PC-9 (cell line): ENCODE results near the gene GABPB1. TPM values are rescaled to one million over a fixed set of nuclear protein-coding genes. Genes with fewer than 3 reads are reported as not detected.
"Not testable (repeated sequence)": the region's sequence is repeated elsewhere in the genome, so short reads cannot be mapped to it uniquely, and the experiment has no call there.

Experiments used
- BruUV-seq: library from RNA; stranded (reverse); fragments of 400-500 nt; replicated peaks from 2 replicates; lab custom pipeline; 2021; lab: Mats Ljungman, UMichigan
- CTCF ChIA-PET: fragments of 300-600 bp; sonication (Branson Sonifier 250); formaldehyde crosslinking; loops from one replicate; lab custom pipeline; 2022; ENCODE audit warnings: antibody characterized with exemption; lab: Charles Lee
- POLR2A ChIA-PET: fragments of 300-600 bp; sonication (Branson Sonifier 250); formaldehyde crosslinking; loops from one replicate; lab custom pipeline; 2022; ENCODE audit warnings: antibody characterized with exemption; ENCODE audit not compliant: unreplicated experiment; lab: Charles Lee
- DNase-seq, 2 experiments: peaks; one replicate each; pipeline versions ENCODE4 v3.0.0 to v3.0.0-alpha.2; 2015 to 2022; ENCODE audit warnings: mixed read lengths in 1 of 2
- H2AFZ ChIP-seq: fragments of 200-600 bp; sonication (generic); 2 replicates; pipeline ENCODE4 v1.8.1; 2017; ENCODE audit warnings: antibody characterized with exemption
- H3F3A ChIP-seq: fragments of 200-600 bp; sonication (generic); 2 replicates; pipeline ENCODE4 v1.8.1; 2017; ENCODE audit warnings: antibody characterized with exemption, mild to moderate bottlenecking, low read depth; ENCODE audit not compliant: insufficient read depth
- H3K27ac ChIP-seq: fragments of 200-600 bp; sonication (generic); 2 replicates; pipeline ENCODE4 v1.6.1; 2016; ENCODE audit warnings: mixed run types
- H3K27me3 ChIP-seq: fragments of 200-600 bp; sonication (generic); 2 replicates; pipeline ENCODE4 v1.6.1; 2016; ENCODE audit warnings: low read depth, mixed run types; ENCODE audit not compliant: insufficient read depth
- H3K36me3 ChIP-seq: fragments of 200-600 bp; sonication (generic); 2 replicates; pipeline ENCODE4 v1.6.1; 2016; ENCODE audit warnings: low read depth, mixed run types
- H3K4me1 ChIP-seq: fragments of 200-600 bp; sonication (generic); replicated peaks from 2 replicates; pipeline ENCODE4 v1.6.1; 2016; ENCODE audit warnings: mixed run types; ENCODE audit not compliant: insufficient read depth
- H3K4me2 ChIP-seq: fragments of 200-600 bp; sonication (generic); 2 replicates; pipeline ENCODE4 v1.6.1; 2017; ENCODE audit warnings: mixed run types
- H3K4me3 ChIP-seq: fragments of 200-600 bp; sonication (generic); 2 replicates; pipeline ENCODE4 v1.6.1; 2016; ENCODE audit warnings: mixed run types
- H3K79me2 ChIP-seq: fragments of 200-600 bp; sonication (generic); 2 replicates; pipeline ENCODE4 v1.6.1; 2017; ENCODE audit warnings: low read depth, mixed run types
- H3K9me2 ChIP-seq: fragments of 200-600 bp; sonication (generic); 2 replicates; pipeline ENCODE4 v1.8.1; 2017; ENCODE audit warnings: mild to moderate bottlenecking; ENCODE audit not compliant: insufficient read depth
- H3K9me3 ChIP-seq: fragments of 200-600 bp; sonication (generic); 2 replicates; pipeline ENCODE4 v1.8.1; 2016; ENCODE audit warnings: low read depth; ENCODE audit not compliant: insufficient read depth
- H4K20me1 ChIP-seq: fragments of 200-600 bp; sonication (generic); 2 replicates; pipeline ENCODE4 v1.8.1; 2017; ENCODE audit not compliant: insufficient read depth
- CTCF ChIP-seq: fragments of 200-600 bp; sonication (generic); conservative IDR thresholded peaks from 2 replicates; pipeline ENCODE4 v1.6.1; 2017; ENCODE audit warnings: mixed run types, antibody characterized with exemption, mild to moderate bottlenecking, moderate library complexity
- EZH2 ChIP-seq: fragments of 200-600 bp; sonication (generic); IDR thresholded peaks from 2 replicates; pipeline ENCODE4 v1.8.0; 2017; ENCODE audit warnings: antibody characterized with exemption, low read depth
- intact Hi-C: fragments of 100-400 bp; cut with micrococcal nuclease; formaldehyde crosslinking; loops from one replicate; pipeline ENCODE4 v1.10.0; 2022; ENCODE audit not compliant: unreplicated experiment
- total RNA-seq: library from RNA; stranded (reverse); gene quantifications from 2 replicates; pipeline ENCODE4 v1.2.3, GENCODE V29; 2021

The GABPB1 gene
- total RNA-seq, 1 experiment from 2014 or later = 21.7 TPM

DNA sequence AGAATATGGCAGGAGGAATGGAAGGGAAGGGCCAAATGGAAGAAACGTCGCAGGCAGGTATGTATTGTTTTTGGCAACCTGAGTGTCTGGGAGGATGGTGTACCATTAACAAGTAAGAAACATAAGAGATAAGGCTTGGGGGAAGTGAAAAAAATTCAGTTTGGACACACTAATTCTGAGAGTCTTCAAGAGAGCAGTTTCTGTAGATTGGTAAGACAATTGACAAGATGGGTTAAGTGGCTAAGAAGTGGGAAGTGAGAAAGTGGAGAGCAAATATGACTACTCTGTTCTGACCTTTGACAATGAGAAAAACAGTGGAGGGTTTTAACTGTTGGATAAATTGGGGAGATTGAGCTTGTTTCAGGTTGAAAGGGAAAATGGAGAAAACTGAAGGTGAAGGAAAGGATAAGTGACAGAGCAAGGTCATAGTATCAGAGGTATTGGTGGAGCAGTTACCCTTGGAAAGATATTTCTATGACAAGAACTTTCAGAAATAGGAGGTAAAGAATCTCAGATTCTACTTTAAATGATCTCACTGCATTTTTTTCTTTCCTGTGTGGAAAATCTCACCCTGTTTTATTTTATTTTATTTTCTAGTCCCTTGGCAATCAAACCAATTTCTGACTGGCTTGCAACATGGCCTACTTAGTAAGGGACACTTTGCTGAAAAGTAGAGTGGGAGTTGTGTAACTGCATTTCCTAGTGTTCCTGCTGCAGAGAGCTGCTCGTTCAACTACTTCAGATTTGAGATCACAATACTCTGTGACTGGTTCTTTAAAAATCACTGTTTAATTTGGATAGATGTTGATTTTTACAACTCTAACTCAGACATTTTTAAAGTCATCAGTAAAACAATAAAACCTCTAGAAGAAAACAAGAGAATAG is 23.1 kb upstream of the GABPB1 start:
- H3K4me2 ChIP-seq = no peak overlapping the region

GRCh38 chr15:50369564-50369963 is 14.6 kb upstream of the GABPB1 start:
- H3K27ac ChIP-seq, POLR2A ChIA-PET, H2AFZ ChIP-seq, H3F3A ChIP-seq, H4K20me1 ChIP-seq, CTCF ChIA-PET, H3K36me3 ChIP-seq, H3K27me3 ChIP-seq, H3K9me3 ChIP-seq, intact Hi-C loops, BruUV-seq, H3K4me1 ChIP-seq, DNase-seq, H3K4me3 ChIP-seq, H3K79me2 ChIP-seq, H3K4me2 ChIP-seq, H3K9me2 ChIP-seq: not testable (repeated sequence)

More for the DNA sequence above, 23.1 kb upstream of the GABPB1 start:
- POLR2A ChIA-PET = no interaction called here
- Histone ChIP-seq H3F3A (no peaks in the 10 kb centered on the region), H3K4me1 (no peaks in the 10 kb centered on the region), H3K27me3 (no peaks in the 10 kb centered on the region), H4K20me1 (no peaks in the 10 kb centered on the region), H3K79me2 (no peaks in the 10 kb centered on the region), H3K9me2 (no peaks in the 10 kb centered on the region), H3K36me3 (no peaks in the 10 kb centered on the region), H3K4me3 (no peak overlapping the region), H3K27ac (no peak overlapping the region), H3K9me3 (no peaks in the 10 kb centered on the region; the same call in 1 of the 2 replicates), H2AFZ (no peak overlapping the region)
- DNase-seq = no peak
- TF ChIP-seq EZH2 (no peak), CTCF (no peak)
- no TSS peak for BruUV-seq
- CTCF ChIA-PET = no interaction called here
- intact Hi-C loops = no loop called here

DNA sequence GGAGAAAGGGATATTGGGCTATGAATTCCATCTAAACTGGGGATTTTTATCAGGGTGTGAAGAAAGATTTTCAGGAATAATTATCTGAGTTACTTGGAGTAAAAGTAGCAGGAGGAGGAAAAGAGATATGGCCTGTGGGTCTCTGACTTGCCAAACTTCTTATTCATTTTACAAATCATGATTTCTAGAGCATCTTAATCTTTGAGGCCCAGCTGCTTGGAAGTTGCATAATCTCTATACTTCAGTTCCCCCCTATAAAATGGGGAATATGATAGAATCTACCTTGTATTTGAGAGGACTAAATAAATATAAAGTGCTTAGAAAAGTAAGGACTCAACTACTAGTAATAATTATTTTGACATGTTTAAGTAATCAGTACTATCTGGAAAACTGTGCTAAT is 11.0 kb upstream of the GABPB1 start:
- no peak overlapping the region for H3K4me2 ChIP-seq
- H3K27ac ChIP-seq = no peak overlapping the region
- no peaks in the 10 kb centered on the region for H3K36me3 ChIP-seq
- no peaks in the 10 kb centered on the region for H3K9me2 ChIP-seq
- H3K4me1 ChIP-seq = no peaks in the 10 kb centered on the region
- no TSS peak for BruUV-seq
- H3K4me3 ChIP-seq = no peak overlapping the region
- no peak overlapping the region for H2AFZ ChIP-seq
- no peak for DNase-seq
- H4K20me1 ChIP-seq = no peaks in the 10 kb centered on the region
- ChIA-PET POLR2A (no interaction called here), CTCF (no interaction called here)
- no peaks in the 10 kb centered on the region for H3K79me2 ChIP-seq
- no peaks in the 10 kb centered on the region for H3K9me3 ChIP-seq
- no peak for TF ChIP-seq EZH2
- no peak for TF ChIP-seq CTCF
- no peaks in the 10 kb centered on the region for H3K27me3 ChIP-seq
- intact Hi-C loops = no loop called here
- no peaks in the 10 kb centered on the region; the same call in 1 of the 2 replicates for H3F3A ChIP-seq
